ENCODE measurements around the gene AWAT2.

AWAT2 gene

GRCh38 chrX:70049925-70050324, at the start of gene AWAT2:
Gene AWAT2 (minus strand): TSS chrX:70049938. CDS start chrX:70049932, 6 bp downstream.
- no peak for DNase-seq

GRCh38 chrX:70096052-70096451, 46.3 kb upstream of the AWAT2 start:
- DNase-seq, result no peak

GRCh38 chrX:70092247-70092646, 42.5 kb upstream of the AWAT2 start:
- DNase-seq, result no peak

GRCh38 chrX:70089604-70090297, 40.0 kb upstream of the AWAT2 start:
- no peak for DNase-seq

- no peak for DNase-seq
These were observed 39.0 kb upstream of the AWAT2 start for GRCh38 chrX:70088751-70089150.

GRCh38 chrX:70087857-70088630, 38.3 kb upstream of the AWAT2 start:
- DNase-seq, result no peak

GRCh38 chrX:70084592-70085240, 35.0 kb upstream of the AWAT2 start:
- no peak for DNase-seq

GRCh38 chrX:70082723-70083122, 33.0 kb upstream of the AWAT2 start:
- DNase-seq, result no peak

GRCh38 chrX:70079870-70080269, 30.1 kb upstream of the AWAT2 start:
- no peak for DNase-seq

GRCh38 chrX:70079297-70079696, 29.6 kb upstream of the AWAT2 start:
- DNase-seq, result no peak

- no peak for DNase-seq
These were observed 16.9 kb upstream of the AWAT2 start for GRCh38 chrX:70066646-70067045.

- DNase-seq, result no peak
These were observed 13.3 kb upstream of the AWAT2 start for GRCh38 chrX:70062961-70063550.

- no peak for DNase-seq
These were observed 12.3 kb upstream of the AWAT2 start, which contains the start of gene OTUD6A for GRCh38 chrX:70062076-70062475. Gene OTUD6A (plus strand): TSS chrX:70062457. CDS start chrX:70062525, 68 bp downstream.

- DNase-seq, result no peak
These were observed 4.7 kb upstream of the AWAT2 start for GRCh38 chrX:70054391-70054790.

GRCh38 chrX:70052895-70053615, 3.3 kb upstream of the AWAT2 start:
- DNase-seq, result no peak

- no peak for DNase-seq
These were observed 332 bp downstream of the AWAT2 start for GRCh38 chrX:70049406-70049805.

- DNase-seq, result no peak
These were observed 2.8 kb downstream of the AWAT2 start for GRCh38 chrX:70046978-70047377.

- DNase-seq, result no peak
These were observed 5.0 kb downstream of the AWAT2 start for GRCh38 chrX:70044541-70045245.

- DNase-seq, result no peak
These were observed 6.1 kb downstream of the AWAT2 start for GRCh38 chrX:70043685-70044084.

GRCh38 chrX:70042399-70043371, 7.1 kb downstream of the AWAT2 start:
- DNase-seq, result no peak

- no peak for DNase-seq
These were observed 7.7 kb downstream of the AWAT2 start for GRCh38 chrX:70041993-70042392.

Measured in CD4-positive, alpha-beta T cell treated with Interleukin-12 subunit alpha and Interleukin-12 subunit beta, for 1 hour (primary cell).